Lung microvascular endothelial cell (primary cell): ENCODE results near the gene CKMT2. TPM values are rescaled to one million over a fixed set of nuclear protein-coding genes. Genes with fewer than 3 reads are reported as not detected.
"Not testable (repeated sequence)": the region's sequence is repeated elsewhere in the genome, so short reads cannot be mapped to it uniquely, and the experiment has no call there.

Experiments used
- DNase-seq, 2 donors: peaks; one replicate each; pipeline versions ENCODE4 v3.0.0 to v3.0.0-alpha.2; 2010; ENCODE audit warnings: low read depth in 2 of 2
- total RNA-seq: library from RNA; depleted of rRNA; stranded (reverse); fragments of >200 nt; gene quantifications from 2 replicates; pipeline ENCODE4 v1.2.1, GENCODE V29; 2014

Gene CKMT2
- total RNA-seq, 1 donor from 2014 or later, result 0.20 TPM

GRCh38 chr5:81250004-81250403, 16.9 kb downstream of the CKMT2 start:
- DNase-seq, result no peak

- DNase-seq, result no peak
Measured at GRCh38 chr5:81251922-81252321, 18.8 kb downstream of the CKMT2 start.

GRCh38 chr5:81252904-81253303, 19.8 kb downstream of the CKMT2 start:
- DNase-seq, result no peak

- DNase-seq, result no peak
Measured at GRCh38 chr5:81253875-81254274, 20.8 kb downstream of the CKMT2 start.

GRCh38 chr5:81254886-81255559, 21.9 kb downstream of the CKMT2 start:
- no peak for DNase-seq

GRCh38 chr5:81256766-81257165, 23.6 kb downstream of the CKMT2 start:
- DNase-seq, result no peak

- DNase-seq, result not testable (repeated sequence)
Measured at GRCh38 chr5:81262796-81263195, 29.7 kb downstream of the CKMT2 start.

GRCh38 chr5:81265101-81265500, 32.0 kb downstream of the CKMT2 start:
- DNase-seq, result no peak

- peak; percentile 12 to 75 for DNase-seq
Measured at GRCh38 chr5:81268521-81269196, 35.5 kb downstream of the CKMT2 start.

- DNase-seq, result no peak
Measured at GRCh38 chr5:81269751-81270393, 36.8 kb downstream of the CKMT2 start.

GRCh38 chr5:81270394-81271027, 37.4 kb downstream of the CKMT2 start:
- DNase-seq, result not testable (repeated sequence)

- no peak for DNase-seq
Measured at GRCh38 chr5:81283976-81284375, 50.9 kb downstream of the CKMT2 start.

- DNase-seq, result no peak
Measured at GRCh38 chr5:81286059-81286617, 53.0 kb downstream of the CKMT2 start.

- no peak for DNase-seq
Measured at GRCh38 chr5:81288021-81288433, 54.9 kb downstream of the CKMT2 start.

- no peak for DNase-seq
Measured at GRCh38 chr5:81290146-81290545, 57.0 kb downstream of the CKMT2 start.

- DNase-seq, result no peak
Measured at GRCh38 chr5:81292130-81292529, 59.0 kb downstream of the CKMT2 start.

- not testable (repeated sequence) for DNase-seq
Measured at GRCh38 chr5:81294021-81294420, 60.9 kb downstream of the CKMT2 start.

- DNase-seq, result no peak
Measured at GRCh38 chr5:81297531-81297930, 64.4 kb downstream of the CKMT2 start.

GRCh38 chr5:81300921-81301270, 67.8 kb downstream of the CKMT2 start:
- peak in 1 of 2 donors; percentile 19 for DNase-seq

- peak; percentile 97 for DNase-seq
Measured at GRCh38 chr5:81301271-81302015, 68.3 kb downstream of the CKMT2 start, which contains the start of gene ZCCHC9. Gene ZCCHC9, plus strand, starts transcription at chr5:81301587. Its CDS starts 3,171 bp downstream, at chr5:81304758.

- DNase-seq, result no peak
Measured at GRCh38 chr5:81302596-81302995, 69.5 kb downstream of the CKMT2 start.
